Smooth muscle cell (in vitro differentiated cells): Measurements from ENCODE around the gene ANKRD33B. TPM values are rescaled to one million over a fixed set of nuclear protein-coding genes. Genes with fewer than 3 reads are reported as not detected.

Experiments used
- DNase-seq: peaks from one replicate; lab custom pipeline; 2025; ENCODE audit not compliant: unreplicated experiment; lab: John Stamatoyannopoulos, UW
- H2AFZ ChIP-seq: fragments of 200-600 bp; sonication (generic); 2 replicates; pipeline ENCODE4 v1.6.0; 2016; ENCODE audit warnings: antibody characterized with exemption, low read depth, mild to moderate bottlenecking
- H3F3A ChIP-seq: fragments of 200-600 bp; sonication (generic); 2 replicates; pipeline ENCODE4 v1.6.0; 2017; ENCODE audit warnings: antibody characterized with exemption, low read depth
- H3K27ac ChIP-seq: fragments of 200-600 bp; sonication (generic); 2 replicates; pipeline ENCODE4 v1.5.1; 2016; ENCODE audit warnings: low read depth, mild to moderate bottlenecking
- H3K27me3 ChIP-seq: fragments of 200-600 bp; sonication (generic); 2 replicates; pipeline ENCODE4 v1.6.1; 2016; ENCODE audit warnings: low read depth, mild to moderate bottlenecking
- H3K36me3 ChIP-seq: fragments of 200-600 bp; sonication (generic); 2 replicates; pipeline ENCODE4 v1.5.1; 2016; ENCODE audit warnings: low read depth
- H3K4me1 ChIP-seq: fragments of 200-600 bp; sonication (generic); 2 replicates; pipeline ENCODE4 v1.5.1; 2016; ENCODE audit warnings: low read depth
- H3K4me2 ChIP-seq: fragments of 200-600 bp; sonication (generic); 2 replicates; pipeline ENCODE4 v1.6.0; 2016; ENCODE audit warnings: mild to moderate bottlenecking
- H3K4me3 ChIP-seq: fragments of 200-600 bp; sonication (generic); 2 replicates; pipeline ENCODE4 v1.5.1; 2016; ENCODE audit warnings: mild to moderate bottlenecking
- H3K79me2 ChIP-seq: fragments of 200-600 bp; sonication (generic); 2 replicates; pipeline ENCODE4 v1.6.0; 2016; ENCODE audit warnings: low read depth, mild to moderate bottlenecking
- H3K9ac ChIP-seq: fragments of 200-600 bp; sonication (generic); 2 replicates; pipeline ENCODE4 v1.6.0; 2016; ENCODE audit warnings: low read depth
- H3K9me3 ChIP-seq: fragments of 200-600 bp; sonication (generic); replicated peaks from 2 replicates; pipeline ENCODE4 v1.5.1; 2016; ENCODE audit warnings: low read depth
- H4K20me1 ChIP-seq: fragments of 200-600 bp; sonication (generic); 2 replicates; pipeline ENCODE4 v1.6.0; 2016; ENCODE audit warnings: low read depth
- CTCF ChIP-seq: fragments of 200-600 bp; sonication (generic); IDR thresholded peaks from 2 replicates; pipeline ENCODE4 v1.5.1; 2017; ENCODE audit warnings: borderline replicate concordance, mild to moderate bottlenecking, antibody characterized with exemption; ENCODE audit not compliant: insufficient read depth, poor library complexity, severe bottlenecking
- WGBS: methylation state at CpG from one replicate; pipeline ENCODE4 v1.1.7; 2016; ENCODE audit warnings: low lambda C conversion rate; 5-methylcytosine and 5-hydroxymethylcytosine counted together
- polyA plus RNA-seq: library from polyadenylated mRNA; unstranded; fragments of >200 nt; fragmentation: Nextera tagmentation; extraction: Ambion mirVana; gene quantifications from 2 replicates; pipeline ENCODE4 v1.2.1, GENCODE V29; 2016
- total RNA-seq: library from RNA; depleted of rRNA; stranded (reverse); fragments of >200 nt; gene quantifications from 2 replicates; pipeline ENCODE4 v1.2.3, GENCODE V29; 2014

Gene ANKRD33B
- total and polyA plus RNA-seq, 2 experiments from 2014 or later: 1.2 to 2.2 TPM

- no peak for TF ChIP-seq CTCF
- H3K9me3 ChIP-seq: no peaks in the 10 kb centered on the region
- DNase-seq: no peak
Measured at GRCh38 chr5:10599862-10600284, 36.0 kb downstream of the ANKRD33B start.

GRCh38 chr5:10600626-10601245, 36.9 kb downstream of the ANKRD33B start:
- Histone ChIP-seq H3K27ac (no peak overlapping the region), H2AFZ (no peak overlapping the region), H3K36me3 (no peaks in the 10 kb centered on the region), H3K79me2 (no peaks in the 10 kb centered on the region), H3K9ac (no peak overlapping the region), H3K4me1 (peaks cover 4% of the 10 kb centered on the region), H4K20me1 (no peaks in the 10 kb centered on the region), H3K4me3 (no peak overlapping the region), H3K9me3 (no peaks in the 10 kb centered on the region), H3K4me2 (no peak overlapping the region), H3K27me3 (no peaks in the 10 kb centered on the region), H3F3A (no peaks in the 10 kb centered on the region)
- TF ChIP-seq CTCF: no peak
- WGBS: 95% methylated on average over 5 of the region's 5 CpGs
- no peak for DNase-seq

More at GRCh38 chr5:10599862-10600284, 36.0 kb downstream of the ANKRD33B start:
- H3K27ac ChIP-seq: peak overlapping the region; percentile 30
- no peaks in the 10 kb centered on the region for H3F3A ChIP-seq
- no peaks in the 10 kb centered on the region for H3K36me3 ChIP-seq
- H4K20me1 ChIP-seq: no peaks in the 10 kb centered on the region
- peaks cover 4% of the 10 kb centered on the region for H3K4me1 ChIP-seq
- H3K79me2 ChIP-seq: no peaks in the 10 kb centered on the region
- H2AFZ ChIP-seq: no peak overlapping the region
- no peak overlapping the region for H3K9ac ChIP-seq
- peak overlapping the region; percentile 11 for H3K4me2 ChIP-seq
- H3K27me3 ChIP-seq: no peaks in the 10 kb centered on the region
- no peak overlapping the region for H3K4me3 ChIP-seq

- Histone ChIP-seq H3F3A (no peaks in the 10 kb centered on the region), H3K79me2 (no peaks in the 10 kb centered on the region), H3K9ac (no peak overlapping the region), H3K4me3 (no peak overlapping the region), H3K27ac (no peak overlapping the region), H3K9me3 (no peaks in the 10 kb centered on the region), H4K20me1 (no peaks in the 10 kb centered on the region), H3K36me3 (no peaks in the 10 kb centered on the region), H3K27me3 (no peaks in the 10 kb centered on the region), H2AFZ (no peak overlapping the region), H3K4me1 (peaks cover 4% of the 10 kb centered on the region), H3K4me2 (no peak overlapping the region)
- DNase-seq: no peak
- no peak for TF ChIP-seq CTCF
- WGBS: 72% methylated on average over 19 of the region's 19 CpGs
Measured at GRCh38 chr5:10601246-10602030, 37.6 kb downstream of the ANKRD33B start.
